K562 (cell line): ENCODE measurements around the gene PRMT5. TPM values are rescaled to one million over a fixed set of nuclear protein-coding genes. Genes with fewer than 3 reads are reported as not detected.

ENCODE experiments used
- ATF7 ChIP-seq: fragments of 450-650 bp; IDR thresholded peaks from 2 replicates; pipeline ENCODE4 v1.7.1; 2014; ENCODE audit warnings: mild to moderate bottlenecking, moderate library complexity
- BRF2 ChIP-seq: IDR thresholded peaks from 3 replicates; pipeline ENCODE4 v1.6.1; 2011; ENCODE audit warnings: borderline replicate concordance, mild to moderate bottlenecking; ENCODE audit not compliant: insufficient read length, insufficient read depth
- CGGBP1 ChIP-seq: fragments of 250-450 bp; sonication (Bioruptor Pico); IDR thresholded peaks from 2 replicates; pipeline ENCODE4 v1.9.0; 2021; ENCODE audit warnings: mild to moderate bottlenecking
- EP300 ChIP-seq: IDR thresholded peaks from 2 replicates; pipeline ENCODE4 v1.6.1; 2012; ENCODE audit warnings: low read length, improper control_type of control experiment
- ETV5 ChIP-seq: sonication (generic); formaldehyde crosslinking; IDR thresholded peaks from 2 replicates; pipeline ENCODE4 v1.4.0; 2020; ENCODE audit warnings: low read depth, mild to moderate bottlenecking, missing genetic modification reagents
- FOXK1 ChIP-seq: sonication (generic); formaldehyde crosslinking; IDR thresholded peaks from 2 replicates; pipeline ENCODE4 v1.8.0; 2022; ENCODE audit warnings: missing genetic modification reagents, mild to moderate bottlenecking, borderline replicate concordance
- NEUROD1 ChIP-seq: fragments of 150-350 bp; IDR thresholded peaks from 2 replicates; pipeline ENCODE4 v1.6.1; 2014; ENCODE audit warnings: borderline replicate concordance, low read length, low read depth; ENCODE audit not compliant: partially characterized antibody
- NFIC ChIP-seq: fragments of 450-650 bp; IDR thresholded peaks from 2 replicates; pipeline ENCODE4 v1.6.1; 2017; ENCODE audit warnings: mild to moderate bottlenecking, inconsistent platforms
- POLR2AphosphoS2 ChIP-seq: IDR thresholded peaks from 2 replicates; pipeline ENCODE4 v1.6.1; 2012; ENCODE audit warnings: low read length, improper control_type of control experiment
- SNIP1 ChIP-seq: fragments of 450-650 bp; IDR thresholded peaks from 2 replicates; pipeline ENCODE4 v1.7.1; 2017; ENCODE audit warnings: low read depth, mild to moderate bottlenecking
- THAP7 ChIP-seq: fragments of 250-450 bp; sonication (Bioruptor Pico); IDR thresholded peaks from 2 replicates; pipeline ENCODE4 v1.5.0; 2021
- TRIM25 ChIP-seq: fragments of 450-650 bp; IDR thresholded peaks from 2 replicates; pipeline ENCODE4 v1.7.0; 2016; ENCODE audit warnings: borderline replicate concordance
- USF1 ChIP-seq: sonication (generic); formaldehyde crosslinking; IDR thresholded peaks from 2 replicates; pipeline ENCODE4 v1.9.0; 2022; ENCODE audit warnings: mild to moderate bottlenecking, missing genetic modification reagents
- ZBTB1 ChIP-seq: sonication (generic); formaldehyde crosslinking; IDR thresholded peaks from 2 replicates; pipeline ENCODE4 v1.8.1; 2023; ENCODE audit warnings: missing genetic modification reagents, low read depth, mild to moderate bottlenecking, borderline replicate concordance
- ZBTB11 ChIP-seq, 3 experiments: fragments of 200-800 bp in 1 of 3; fragments of 250-450 bp in 1 of 3; fragments of 450-650 bp in 1 of 3; sonication (Bioruptor Pico) in 1 of 3; sonication (Bioruptor generic) in 1 of 3; formaldehyde crosslinking in 1 of 3; IDR thresholded peaks; 2 replicates each; pipeline versions ENCODE4 v1.6.1 to v1.8.0; 2016 to 2022; ENCODE audit warnings: mild to moderate bottlenecking in 2 of 3, missing genetic modification characterization in 2 of 3, missing compliant biosample characterization in 1 of 3, moderate library complexity in 1 of 3
- ZFP91 ChIP-seq: sonication (generic); formaldehyde crosslinking; IDR thresholded peaks from 2 replicates; pipeline ENCODE4 v1.8.0; 2022; ENCODE audit warnings: mild to moderate bottlenecking, missing genetic modification reagents
- polyA plus RNA-seq, 8 experiments: library from polyadenylated mRNA; depleted of rRNA in 4 of 8; stranded (reverse) in 5 of 8; unstranded in 3 of 8; fragments of >200 nt; fragmentation: Nextera tagmentation in 2 of 8; fragmentation: Illumina TruSeq in 1 of 8; extraction: Ambion mirVana in 2 of 8; extraction: Trizol in 1 of 8; gene quantifications; 2 replicates each; pipeline versions ENCODE4 v1.2.1 to v1.2.3, GENCODE V29; 2011 to 2014; ENCODE audit warnings: inconsistent platforms in 1 of 8, missing spikeins in 1 of 8
- total RNA-seq, 7 experiments: library from RNA; depleted of rRNA in 6 of 7; stranded (reverse); fragments of >200 nt in 6 of 7; fragmentation: Illumina TruSeq in 2 of 7; extraction: Trizol in 2 of 7; gene quantifications; 2 replicates each; pipeline versions ENCODE4 v1.2.1 to v1.2.3, GENCODE V29; 2011 to 2021; ENCODE audit warnings: low replicate concordance in 1 of 7

The PRMT5 gene
- total and polyA plus RNA-seq, 9 of the 15 experiments (the other 6 are each of a cell fraction or from before 2014, with no cell fraction given) = 114 to 552 (median 222) TPM

- TF ChIP-seq ZBTB11 (CRISPR knock-in tag; IDR thresholded peaks at IDR 0.05) = peak in 1 of 3 experiments; percentile 11; a peak in 1 of 6 replicates
- TF ChIP-seq TRIM25 = peak; percentile 100
- TF ChIP-seq SNIP1 = 0 out of 2 replicates have a peak, but pooled peaks have one; percentile 8
- peak; percentile 92 for TF ChIP-seq ZFP91 (CRISPR knock-in tag)
- TF ChIP-seq FOXK1 = no peak
- no peak for TF ChIP-seq CGGBP1 (CRISPR knock-in tag)
- TF ChIP-seq EP300 = peak; percentile 6; the same call in 1 of the 2 replicates
- peak; percentile 29; the same call in 1 of the 2 replicates for TF ChIP-seq USF1 (CRISPR knock-in tag)
- peak; percentile 79 for TF ChIP-seq NEUROD1
- TF ChIP-seq POLR2AphosphoS2 = no peak
- TF ChIP-seq ZBTB1 (CRISPR knock-in tag) = no peak
- TF ChIP-seq THAP7 (CRISPR knock-in tag) = no peak
- no peak for TF ChIP-seq NFIC
- peak; percentile 40 for TF ChIP-seq ATF7
- TF ChIP-seq ETV5 (CRISPR knock-in tag) = no peak
- TF ChIP-seq BRF2 = no peak
Measured at GRCh38 chr14:22887260-22887989, 41.8 kb downstream of the PRMT5 start (continued).
